NCI-H446 (cell line): ENCODE results near the gene AIDA.

Experiments used
- DNase-seq, 2 experiments: peaks; one replicate each; lab custom pipeline; 2025; lab: John Stamatoyannopoulos, UW

Gene AIDA

GRCh38 chr1:222644636-222644980, 67.7 kb downstream of the AIDA start:
- DNase-seq = no peak

- peak; percentile 94 to 99 for DNase-seq
Observed at GRCh38 chr1:222643938-222644635, 68.2 kb downstream of the AIDA start.

- no peak for DNase-seq
Observed at GRCh38 chr1:222643606-222643937, 68.7 kb downstream of the AIDA start.

- DNase-seq = no peak
Observed at GRCh38 chr1:222642468-222642867, 69.8 kb downstream of the AIDA start.

- DNase-seq = no peak
Observed at GRCh38 chr1:222641269-222641948, 70.9 kb downstream of the AIDA start.

GRCh38 chr1:222634180-222635013, 77.9 kb downstream of the AIDA start:
- DNase-seq = peak; percentile 90 to 94

GRCh38 chr1:222632749-222633148, 79.5 kb downstream of the AIDA start:
- no peak for DNase-seq

GRCh38 chr1:222631611-222632208, 80.6 kb downstream of the AIDA start:
- no peak for DNase-seq

GRCh38 chr1:222629921-222630535, 82.3 kb downstream of the AIDA start:
- no peak for DNase-seq

- DNase-seq = no peak
Observed at GRCh38 chr1:222627232-222627631, 85.1 kb downstream of the AIDA start.

GRCh38 chr1:222624214-222624613, 88.1 kb downstream of the AIDA start:
- DNase-seq = no peak

- no peak for DNase-seq
Observed at GRCh38 chr1:222623458-222623857, 88.8 kb downstream of the AIDA start.

- no peak for DNase-seq
Observed at GRCh38 chr1:222622765-222623164, 89.5 kb downstream of the AIDA start.

- DNase-seq = no peak
Observed at GRCh38 chr1:222620566-222620965, 91.7 kb downstream of the AIDA start.

GRCh38 chr1:222618880-222619596, 93.3 kb downstream of the AIDA start:
- peak in 1 of 2 experiments; percentile 28 for DNase-seq
